HG02840 (cell line): Measurements from ENCODE around the gene CLEC3B.
"Not testable (repeated sequence)": the region's sequence is repeated elsewhere in the genome, so short reads cannot be mapped to it uniquely, and the experiment has no call there.

Source experiments
- ATAC-seq: cut with Tn5 transposase; IDR thresholded peaks from one replicate; pipeline ENCODE4 v1.9.1; 2021; ENCODE audit warnings: mild to moderate bottlenecking, moderate library complexity, moderate number of reproducible peaks; ENCODE audit not compliant: unreplicated experiment, low FRiP score

The CLEC3B gene

DNA sequence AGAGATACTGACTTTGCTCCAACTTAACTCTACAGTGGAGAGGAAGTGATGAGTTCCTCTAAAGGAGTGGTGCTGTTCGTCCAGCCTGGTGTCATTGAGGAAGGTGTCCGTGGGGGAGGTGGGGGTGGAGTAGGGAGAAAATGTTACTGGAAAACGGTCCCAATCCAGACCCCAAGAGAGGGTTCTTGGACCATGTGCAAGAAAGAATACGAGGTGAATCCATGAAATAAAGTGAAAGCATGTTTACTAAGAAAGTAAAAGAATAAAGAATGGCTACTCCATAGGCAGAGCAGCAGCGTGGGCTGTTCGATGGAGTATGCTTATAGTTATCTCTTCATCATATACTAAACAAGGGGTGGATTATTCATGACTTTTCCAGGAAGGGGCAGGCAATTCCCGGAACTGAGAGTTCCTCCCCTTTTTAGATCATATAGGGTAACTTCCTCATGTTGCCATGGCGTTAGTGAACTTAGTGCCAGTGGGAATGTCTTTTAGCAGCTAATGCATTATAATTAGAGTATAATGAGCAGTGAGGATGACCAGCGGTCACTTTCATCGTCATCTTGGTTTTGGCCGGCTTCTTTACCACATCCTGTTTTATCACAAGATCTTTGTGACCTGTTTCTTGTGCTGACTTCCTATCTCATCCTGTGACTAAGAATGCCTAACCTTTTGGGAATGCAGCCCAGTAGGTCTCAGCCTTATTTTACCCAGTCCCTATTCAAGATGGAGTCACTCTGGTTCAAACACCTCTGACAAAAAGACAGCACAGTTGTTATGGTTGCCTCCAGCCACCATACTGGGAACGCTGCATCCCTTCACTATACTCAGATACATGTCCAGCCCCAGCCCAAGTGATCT, 38.6 kb downstream of the CLEC3B start:
- no peak for ATAC-seq

DNA sequence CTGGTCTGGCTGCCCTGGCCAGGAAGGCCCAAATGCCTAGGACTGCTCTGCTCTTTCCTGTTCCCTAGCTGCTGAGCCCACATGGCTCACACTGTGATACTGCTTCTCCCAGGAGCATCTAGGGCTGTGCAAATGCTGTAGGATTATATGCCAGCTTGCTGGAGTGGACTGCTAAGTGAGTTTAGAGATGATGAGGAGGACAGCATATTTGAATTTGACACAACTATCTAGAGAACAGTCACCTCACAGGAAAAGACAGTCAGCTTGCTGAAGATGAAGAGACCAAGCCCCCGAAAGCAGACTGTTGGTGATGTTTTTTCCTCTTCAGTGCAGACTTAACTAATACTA, 39.2 kb downstream of the CLEC3B start:
- ATAC-seq: no peak

DNA sequence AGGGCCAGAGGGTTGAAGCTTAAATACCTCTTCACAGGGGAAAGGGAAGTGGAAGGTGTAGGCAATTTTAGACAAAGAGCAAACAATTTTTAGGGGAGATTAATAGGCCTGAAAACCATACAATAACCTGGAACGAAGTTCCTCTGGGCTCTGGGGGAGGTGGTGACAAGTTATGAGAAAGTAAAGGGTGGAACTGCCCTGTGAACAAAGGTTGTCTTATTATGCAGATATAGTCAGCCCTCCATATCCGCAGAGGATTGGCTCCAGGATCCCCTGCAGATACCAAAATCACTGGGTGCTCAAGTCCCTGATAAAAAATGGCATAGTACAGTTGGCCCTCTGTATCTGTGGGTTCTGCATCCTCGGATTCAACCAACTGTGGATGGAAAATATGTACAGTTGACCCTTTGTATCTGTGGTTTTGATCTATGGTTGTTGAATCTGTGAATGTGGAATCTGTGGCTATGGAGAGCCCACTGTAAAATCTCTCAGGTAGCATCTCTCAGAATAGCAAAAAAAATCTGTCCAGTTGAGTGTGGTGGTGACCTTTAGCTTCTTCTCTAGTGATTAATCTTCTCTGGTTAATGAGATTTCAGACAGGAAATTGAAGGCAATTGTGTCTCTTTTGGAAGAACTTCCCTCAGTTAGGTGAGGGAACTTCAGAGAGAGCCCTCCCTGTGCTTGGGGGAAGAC, 40.2 kb downstream of the CLEC3B start:
- ATAC-seq: no peak

DNA sequence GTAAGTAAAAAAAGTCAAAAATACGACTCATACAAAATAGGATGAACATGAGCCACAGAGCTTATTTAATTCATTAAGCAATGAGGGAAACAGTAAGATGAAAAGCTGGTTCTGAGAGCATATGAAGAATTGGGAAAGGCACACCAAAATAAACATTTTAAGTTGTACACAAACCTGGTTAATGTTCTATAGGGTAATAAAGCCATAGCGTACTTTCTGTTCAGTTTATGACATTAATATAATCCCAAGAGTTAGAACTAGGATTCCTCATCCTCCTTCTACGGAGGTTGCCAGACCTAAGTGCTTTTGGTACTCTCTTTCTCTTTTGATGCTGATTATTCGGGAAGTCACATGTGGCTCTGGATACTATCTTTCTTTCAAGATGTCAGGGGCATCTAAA, 41.4 kb downstream of the CLEC3B start:
- no peak for ATAC-seq

DNA sequence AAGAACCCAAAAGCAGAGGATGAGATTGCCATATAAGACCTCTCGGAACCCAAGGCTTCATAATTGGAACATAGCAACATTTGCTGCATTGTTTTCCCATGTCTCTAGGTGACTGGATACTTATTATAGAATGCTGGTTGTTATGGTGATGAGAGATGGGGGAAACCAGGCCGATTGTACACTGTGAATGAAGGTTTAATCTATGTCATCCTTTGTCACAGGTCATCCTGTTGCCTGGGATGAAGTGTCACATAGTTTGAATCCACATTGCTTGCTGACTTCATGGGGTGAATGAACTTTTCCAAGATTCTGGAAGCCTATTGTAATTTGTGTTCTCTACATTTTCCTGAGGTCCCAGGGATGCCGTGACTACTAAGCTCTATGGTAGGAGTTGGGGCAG, 41.8 kb downstream of the CLEC3B start:
- no peak for ATAC-seq

DNA sequence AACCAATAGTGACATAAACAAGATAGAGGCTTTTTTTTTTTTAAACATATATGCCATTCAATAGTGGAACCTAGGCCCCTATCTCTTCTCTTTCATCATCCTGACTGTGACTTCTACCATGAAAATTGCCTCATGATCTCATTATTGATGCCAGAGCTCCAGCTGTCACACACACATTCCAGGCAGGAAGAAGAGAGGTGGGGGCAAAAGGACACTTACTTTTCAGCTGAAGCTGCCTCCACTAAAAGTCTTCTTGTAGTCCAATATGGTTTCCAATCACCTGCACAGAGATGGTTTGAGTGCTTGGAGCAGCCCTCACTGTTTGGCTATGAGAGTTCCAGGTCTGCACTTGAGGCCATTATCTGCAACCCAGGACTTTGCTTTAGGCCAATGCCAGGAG, 45.0 kb downstream of the CLEC3B start:
- no peak for ATAC-seq

DNA sequence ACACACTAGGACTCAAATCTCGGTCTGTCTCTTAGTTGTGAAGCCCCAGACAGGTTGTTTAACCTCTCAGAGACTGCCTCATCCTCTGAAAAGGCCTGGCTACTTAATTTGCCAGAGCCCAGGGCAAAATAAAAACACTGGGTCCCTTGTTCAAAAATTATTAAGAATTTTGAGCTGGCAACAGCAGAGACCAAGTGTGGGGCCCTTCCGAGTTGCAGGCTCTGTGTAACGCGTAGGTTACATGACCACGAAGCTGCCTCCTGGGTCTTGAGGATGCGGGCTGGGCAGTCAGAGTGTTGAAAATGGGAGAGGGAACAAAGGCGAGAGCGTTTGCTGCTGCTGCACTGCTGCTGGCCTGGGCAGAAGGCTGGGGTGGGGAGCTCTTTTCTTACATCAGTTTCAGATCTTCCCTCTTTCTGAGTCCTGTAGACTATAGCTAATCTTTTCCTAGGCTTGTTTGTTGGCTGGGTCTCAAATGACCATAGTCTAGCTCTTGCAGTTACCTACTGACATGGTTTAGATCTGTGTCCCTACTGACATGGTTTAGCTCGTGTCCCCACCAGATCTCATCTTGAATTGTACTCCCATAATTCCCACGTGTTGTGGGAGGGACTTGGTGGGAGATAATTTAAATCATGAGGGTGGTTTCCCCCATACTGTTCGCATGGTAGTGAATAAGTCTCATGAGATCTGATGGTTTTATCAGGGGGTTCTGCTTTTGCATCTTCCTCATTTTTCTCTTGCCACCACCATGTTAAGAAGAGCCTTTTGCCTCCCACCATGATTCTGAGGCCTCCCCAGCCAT, 49.9 kb downstream of the CLEC3B start:
- no peak for ATAC-seq

DNA sequence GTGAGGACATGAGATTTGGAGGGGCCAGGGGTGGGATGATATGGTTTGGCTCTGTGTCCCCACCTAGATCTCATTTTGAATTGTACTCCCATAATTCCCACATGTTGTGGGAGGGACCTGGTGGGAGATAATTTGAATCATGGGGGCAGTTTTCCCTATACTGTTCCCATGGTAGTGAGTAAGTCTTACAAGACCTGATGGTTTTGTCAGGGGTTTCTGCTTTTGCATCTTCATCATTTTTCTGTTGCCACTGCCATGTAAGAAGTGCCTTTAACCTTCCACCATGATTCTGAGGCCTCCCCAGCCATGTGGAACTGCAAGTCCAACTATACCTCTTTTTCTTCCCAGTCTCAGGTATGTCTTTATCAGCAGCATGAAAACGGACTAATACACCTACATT, 52.2 kb downstream of the CLEC3B start:
- ATAC-seq: not testable (repeated sequence)

DNA sequence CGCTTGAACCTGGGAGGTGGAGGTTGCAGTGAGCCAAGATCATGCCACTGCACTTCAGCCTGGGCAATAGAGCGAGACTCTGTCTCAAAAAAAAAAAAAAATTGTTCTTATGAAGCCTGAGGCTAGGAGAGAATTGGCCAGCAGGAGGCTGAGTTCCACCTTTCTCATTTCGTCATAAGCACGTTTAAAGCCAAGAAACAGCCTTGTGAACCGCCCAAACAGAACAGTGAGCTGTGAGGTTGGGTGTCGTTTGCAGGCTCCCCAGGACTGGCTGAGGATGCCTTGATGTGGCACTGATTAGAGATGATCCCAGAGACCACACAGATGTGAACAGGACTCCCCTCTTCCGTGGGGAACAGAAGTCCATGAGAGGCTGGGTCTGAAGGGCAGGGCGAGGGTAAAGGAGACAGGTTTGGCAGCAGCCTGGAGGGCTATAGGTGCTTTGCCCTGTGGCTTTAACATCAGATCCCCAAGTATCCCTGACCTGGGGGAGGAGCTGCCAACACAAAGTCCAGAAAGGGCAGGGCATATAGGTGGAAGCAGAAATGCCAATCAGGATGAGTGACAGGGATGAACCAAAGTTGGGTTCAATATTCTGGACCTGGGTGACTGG, 52.9 kb downstream of the CLEC3B start:
- ATAC-seq: no peak

DNA sequence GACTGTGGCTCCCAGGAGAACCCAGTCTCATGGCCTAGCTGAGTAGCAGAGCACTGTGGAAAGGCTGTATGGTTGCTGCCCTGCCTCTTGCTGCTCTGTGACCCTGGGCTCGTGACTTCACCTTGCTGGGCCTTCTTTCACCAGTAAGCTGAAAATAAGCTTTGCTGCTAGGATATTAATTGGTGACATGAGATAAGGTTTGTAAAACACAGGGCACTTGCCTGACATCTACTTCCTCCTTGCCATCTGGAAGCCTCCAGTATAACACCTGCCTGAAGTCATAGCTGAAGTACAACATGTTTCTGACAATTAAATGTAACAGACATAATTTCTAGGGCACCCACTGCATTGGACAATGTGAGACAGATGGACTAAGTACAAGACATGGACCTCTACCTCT, 53.6 kb downstream of the CLEC3B start:
- ATAC-seq: no peak

DNA sequence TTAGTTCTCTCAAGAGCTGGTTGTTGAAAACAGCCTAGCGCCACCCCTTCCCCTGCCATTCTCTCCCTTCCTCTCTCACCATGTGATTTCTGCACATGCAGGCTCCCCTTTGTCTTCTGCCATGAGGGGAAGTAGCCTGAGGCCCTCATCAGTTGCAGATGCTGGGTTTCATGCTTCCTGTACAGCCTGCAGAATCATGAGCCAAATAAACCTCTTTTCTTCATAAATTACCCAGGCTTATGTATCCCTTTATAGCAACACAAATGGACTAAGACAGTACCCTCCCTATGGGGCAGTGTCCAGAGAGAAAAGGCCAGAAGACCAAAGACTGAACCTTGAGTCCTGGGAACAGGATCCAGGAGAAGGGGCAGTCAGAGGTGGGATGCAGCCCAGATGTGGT, 54.7 kb downstream of the CLEC3B start:
- ATAC-seq: no peak

DNA sequence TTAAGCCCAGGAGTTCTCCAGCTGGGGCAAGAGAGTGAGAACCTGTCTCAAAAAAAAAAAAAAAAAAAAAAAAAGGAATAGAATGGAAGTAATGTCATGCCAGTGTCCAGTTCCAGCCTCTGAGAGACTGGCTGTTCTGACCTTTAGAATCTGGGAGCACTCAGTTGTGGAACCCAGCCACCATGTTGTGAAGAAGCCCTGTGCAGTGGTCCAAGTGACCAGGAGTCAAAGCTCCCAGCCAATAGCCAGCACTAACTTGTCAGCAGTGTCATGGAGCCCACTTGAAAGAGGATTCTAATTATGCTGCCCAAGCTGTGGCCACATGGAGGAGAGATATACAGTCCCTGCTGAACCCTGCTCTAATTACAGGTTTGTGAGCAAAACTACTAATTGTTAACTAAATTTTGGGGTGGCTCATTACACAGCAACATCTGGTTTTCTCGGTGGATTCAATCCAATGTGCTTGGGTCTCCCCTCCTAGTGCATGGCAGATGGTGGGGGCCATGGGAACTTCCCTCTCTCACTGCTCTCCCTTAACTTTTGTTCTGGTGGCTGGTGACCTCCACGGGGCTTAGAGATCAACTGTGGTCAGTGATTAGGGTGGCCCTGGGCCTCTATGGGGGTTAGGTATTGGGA, 55.5 kb downstream of the CLEC3B start:
- no peak for ATAC-seq

DNA sequence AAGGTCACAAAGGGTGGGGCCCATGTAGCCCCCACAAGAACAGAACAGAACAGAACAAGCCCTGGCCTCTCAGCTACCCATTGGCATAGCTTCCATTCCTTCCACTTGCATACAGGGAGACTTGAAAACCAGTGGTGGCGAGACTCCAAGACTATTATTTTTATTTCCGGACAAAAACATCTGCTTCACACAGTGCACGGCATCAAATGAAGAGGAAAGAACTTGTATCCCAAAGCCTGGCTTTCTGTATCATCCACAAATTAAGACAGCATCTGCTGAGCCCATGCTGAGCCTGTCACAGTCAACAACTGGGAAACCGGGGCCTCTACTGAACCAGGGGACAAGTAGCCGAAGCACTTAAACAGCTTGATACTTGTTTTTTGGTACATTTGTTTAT, 56.0 kb downstream of the CLEC3B start:
- ATAC-seq: no peak

DNA sequence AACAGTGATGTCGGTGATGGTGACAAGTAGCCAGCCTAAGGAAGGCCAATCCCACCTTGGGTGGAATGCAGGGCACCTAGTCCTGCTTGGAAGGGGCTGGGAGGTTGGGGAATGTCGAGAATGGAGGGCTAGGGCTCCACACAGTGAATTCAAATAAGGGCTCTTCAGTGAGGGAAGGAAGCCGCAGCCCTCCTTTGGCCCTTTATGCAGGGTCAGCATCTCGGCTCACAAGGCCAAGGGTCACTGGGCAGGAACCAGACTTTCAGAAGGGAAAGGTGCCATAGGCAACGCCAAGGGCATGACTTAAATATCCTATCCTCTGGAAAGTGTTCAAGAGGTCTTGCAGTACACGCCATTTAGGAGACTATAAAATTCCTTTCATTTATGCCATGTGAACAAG, 56.9 kb downstream of the CLEC3B start:
- no peak for ATAC-seq

DNA sequence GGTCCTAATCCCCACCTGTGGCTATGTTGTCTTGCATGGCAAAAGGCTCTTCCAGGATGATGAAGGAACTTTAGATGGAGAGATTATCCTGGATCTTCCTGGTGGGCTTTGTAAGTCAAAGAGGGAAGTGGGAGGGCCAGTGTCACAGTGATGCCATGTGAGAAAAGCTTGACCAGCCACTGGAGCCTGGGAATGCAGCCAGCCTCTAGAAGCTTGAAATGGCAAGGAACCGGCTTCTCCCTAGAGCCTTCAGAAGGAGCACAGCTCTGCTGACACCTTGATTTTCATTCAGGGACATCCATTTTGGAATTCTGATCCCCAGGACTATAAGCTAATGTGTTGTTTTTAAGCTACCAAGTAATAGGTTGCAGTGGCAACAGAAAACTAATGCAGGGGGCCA, 58.3 kb downstream of the CLEC3B start:
- no peak for ATAC-seq

DNA sequence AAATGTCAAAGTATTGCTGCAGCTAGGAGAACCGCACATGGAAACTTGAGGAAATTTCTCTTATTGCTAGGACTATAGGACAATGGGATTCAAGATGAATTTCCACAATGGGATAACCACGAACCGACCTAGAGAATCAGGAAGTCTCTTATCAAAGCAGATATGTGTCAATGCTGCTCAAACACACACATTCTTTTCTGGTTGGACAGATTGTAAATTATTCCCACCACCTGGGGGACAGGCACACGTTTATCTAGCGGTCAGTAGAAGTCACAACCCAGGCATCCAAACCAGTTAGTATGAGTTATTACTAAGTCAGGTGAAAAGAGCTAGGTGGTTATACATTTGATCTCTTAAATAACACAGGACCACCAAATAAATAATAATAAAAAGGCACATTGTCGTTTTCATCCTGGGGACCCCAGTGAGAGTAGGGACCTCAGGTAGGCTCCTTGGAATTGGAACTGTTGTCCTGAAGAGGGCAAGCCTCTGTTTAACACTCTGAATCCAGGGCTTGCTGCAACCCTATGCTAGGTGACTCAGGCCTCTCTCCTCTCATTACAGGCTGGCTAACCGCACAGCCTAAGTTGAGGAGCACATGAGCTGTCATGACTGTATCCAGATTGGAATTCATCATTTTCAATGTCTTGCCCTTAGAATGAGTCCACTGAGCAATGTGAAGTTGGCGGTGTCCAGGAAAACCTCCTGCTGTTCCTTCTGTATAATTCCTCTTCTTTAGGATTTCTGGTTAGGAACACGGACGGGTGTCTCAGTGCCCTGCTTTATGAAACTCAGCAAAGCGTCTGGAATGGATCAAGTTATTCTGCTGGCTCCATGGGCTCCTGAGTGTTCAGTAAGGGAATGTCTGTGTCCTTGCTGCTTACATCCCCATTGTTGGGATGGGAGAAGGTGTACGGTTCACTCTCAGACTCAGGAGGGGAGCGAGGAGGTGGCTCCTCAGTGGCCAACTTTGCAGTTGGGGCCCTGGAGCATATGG, 59.0 kb downstream of the CLEC3B start:
- no peak for ATAC-seq
